SK-N-SH treated with all-trans-retinoic acid at 6 μM for 48 hours (cell line): Measurements from ENCODE around the gene CDC42BPB.

ENCODE experiments used
- ATAC-seq: fragments of 200-7000 bp; cut with Tn5 transposase; 3 replicates; pipeline ENCODE4 v1.9.1; 2020; ENCODE audit warnings: mild to moderate bottlenecking, moderate library complexity
- ARNTL ChIP-seq: fragments of 450-650 bp; formaldehyde crosslinking; IDR thresholded peaks from 2 replicates; pipeline ENCODE4 v1.5.0; 2020; ENCODE audit warnings: low read depth, mild to moderate bottlenecking, moderate library complexity, borderline replicate concordance
- BACH2 ChIP-seq: fragments of 250-450 bp; sonication (Bioruptor Pico); IDR thresholded peaks from 2 replicates; pipeline ENCODE4 v1.9.0; 2021; ENCODE audit warnings: mild to moderate bottlenecking, borderline replicate concordance
- CSDC2 ChIP-seq: fragments of 250-450 bp; sonication (Bioruptor Pico); IDR thresholded peaks from 2 replicates; pipeline ENCODE4 v1.5.0; 2020; ENCODE audit warnings: mild to moderate bottlenecking, moderate library complexity
- CSRNP3 ChIP-seq: fragments of 250-450 bp; sonication (Bioruptor Pico); IDR thresholded peaks from 2 replicates; pipeline ENCODE4 v1.5.1; 2021; ENCODE audit warnings: mild to moderate bottlenecking, moderate library complexity
- ESRRG ChIP-seq: fragments of 250-450 bp; sonication (Bioruptor Pico); IDR thresholded peaks from 2 replicates; pipeline ENCODE4 v1.6.1; 2021; ENCODE audit warnings: mild to moderate bottlenecking
- GLIS3 ChIP-seq: fragments of 250-450 bp; sonication (Bioruptor Pico); IDR thresholded peaks from 2 replicates; pipeline ENCODE4 v1.5.0; 2020; ENCODE audit warnings: mild to moderate bottlenecking, moderate library complexity
- ISL1 ChIP-seq: fragments of 250-450 bp; sonication (Bioruptor Pico); IDR thresholded peaks from 2 replicates; pipeline ENCODE4 v2.1.2; 2022; ENCODE audit warnings: mild to moderate bottlenecking, moderate library complexity
- OSR1 ChIP-seq: fragments of 250-450 bp; sonication (Bioruptor Pico); IDR thresholded peaks from 2 replicates; pipeline ENCODE4 v1.8.0; 2022; ENCODE audit warnings: moderate library complexity, mild to moderate bottlenecking, inconsistent platforms
- PATZ1 ChIP-seq: fragments of 250-450 bp; sonication (Bioruptor Pico); IDR thresholded peaks from 2 replicates; pipeline ENCODE4 v1.8.0; 2020; ENCODE audit warnings: mild to moderate bottlenecking, moderate library complexity, borderline replicate concordance
- POU6F1 ChIP-seq: fragments of 250-450 bp; sonication (Bioruptor Pico); IDR thresholded peaks from 2 replicates; pipeline ENCODE4 v1.8.0; 2021; ENCODE audit warnings: low read depth, mild to moderate bottlenecking, moderate library complexity, borderline replicate concordance
- PPARA ChIP-seq: fragments of 250-450 bp; sonication (Bioruptor Pico); IDR thresholded peaks from 2 replicates; pipeline ENCODE4 v1.5.0; 2020; ENCODE audit warnings: mild to moderate bottlenecking, borderline replicate concordance
- RARB ChIP-seq: fragments of 250-450 bp; sonication (Bioruptor Pico); IDR thresholded peaks from 2 replicates; pipeline ENCODE4 v1.8.0; 2021; ENCODE audit warnings: mild to moderate bottlenecking, moderate library complexity
- TCF4 ChIP-seq: fragments of 250-450 bp; sonication (Bioruptor Pico); IDR thresholded peaks from 2 replicates; pipeline ENCODE4 v1.8.0; 2021; ENCODE audit warnings: mild to moderate bottlenecking, moderate library complexity, borderline replicate concordance
- TOX ChIP-seq: fragments of 250-450 bp; sonication (Bioruptor Pico); IDR thresholded peaks from 2 replicates; pipeline ENCODE4 v1.8.0; 2021; ENCODE audit warnings: mild to moderate bottlenecking, moderate library complexity, borderline replicate concordance
- TSHZ2 ChIP-seq: fragments of 250-450 bp; sonication (Bioruptor Pico); IDR thresholded peaks from 2 replicates; pipeline ENCODE4 v1.5.0; 2020; ENCODE audit warnings: mild to moderate bottlenecking, moderate library complexity
- ZC3H10 ChIP-seq: fragments of 250-450 bp; sonication (Bioruptor Pico); IDR thresholded peaks from 2 replicates; pipeline ENCODE4 v1.5.1; 2021; ENCODE audit warnings: mild to moderate bottlenecking, moderate library complexity
- ZFP30 ChIP-seq: fragments of 450-650 bp; formaldehyde crosslinking; IDR thresholded peaks from 2 replicates; pipeline ENCODE4 v1.5.0; 2022; ENCODE audit warnings: mild to moderate bottlenecking, moderate library complexity
- ZNF565 ChIP-seq: fragments of 450-650 bp; formaldehyde crosslinking; conservative IDR thresholded peaks from 2 replicates; pipeline ENCODE4 v1.5.0; 2020; ENCODE audit warnings: low read depth, mild to moderate bottlenecking, moderate library complexity
- ZNF70 ChIP-seq: fragments of 450-650 bp; formaldehyde crosslinking; IDR thresholded peaks from 2 replicates; pipeline ENCODE4 v1.5.0; 2020; ENCODE audit warnings: mild to moderate bottlenecking, moderate library complexity
- ZNF8 ChIP-seq: fragments of 450-650 bp; formaldehyde crosslinking; IDR thresholded peaks from 2 replicates; pipeline ENCODE4 v1.5.0; 2020; ENCODE audit warnings: mild to moderate bottlenecking, moderate library complexity
- TF ChIP-seq, protein P1 (sequence below): fragments of 250-450 bp; sonication (Bioruptor Pico); IDR thresholded peaks from 2 replicates; pipeline ENCODE4 v1.5.1; 2020; ENCODE audit warnings: low read depth, mild to moderate bottlenecking, moderate library complexity

Gene CDC42BPB

DNA sequence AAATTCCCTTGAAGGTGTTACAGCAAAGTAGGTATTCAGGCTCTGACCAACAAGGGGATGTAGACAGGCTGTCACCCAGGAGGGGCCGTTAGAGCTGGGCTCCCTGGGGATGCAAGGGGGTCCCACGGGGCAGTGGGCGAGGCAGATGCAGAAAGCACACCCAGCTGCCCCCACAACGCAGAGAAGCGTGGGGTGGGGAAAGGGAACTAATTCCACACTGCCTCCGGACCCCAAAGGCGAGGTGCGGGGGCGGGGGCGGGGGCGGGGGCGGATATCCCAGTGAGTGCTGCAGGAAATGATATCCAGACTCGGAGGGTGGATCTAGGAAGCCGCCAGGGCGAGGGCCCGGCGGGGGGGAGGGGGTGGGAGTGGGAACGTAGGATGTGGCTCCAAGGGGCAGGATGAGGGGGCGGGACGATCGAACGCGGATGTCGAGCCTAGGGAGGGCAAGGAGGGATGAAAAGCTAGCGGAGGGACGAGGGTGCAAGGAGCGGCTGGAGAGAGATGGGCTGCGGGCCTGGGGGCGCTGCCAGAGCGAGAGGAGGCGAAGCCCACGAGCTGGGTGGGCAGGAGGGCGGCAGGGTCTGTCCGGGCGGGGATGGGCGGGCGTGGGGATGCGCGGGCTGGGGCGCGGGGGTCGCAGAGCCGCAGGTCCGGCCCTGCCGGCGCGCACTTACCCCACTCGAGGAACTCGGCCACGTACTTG lies 874 bp downstream of the CDC42BPB start:
- TF ChIP-seq TCF4 (no peak), OSR1 (CRISPR knock-in tag) (no peak), TSHZ2 (CRISPR knock-in tag) (no peak), ESRRG (CRISPR knock-in tag) (no peak), ISL1 (CRISPR knock-in tag) (no peak), CSDC2 (CRISPR knock-in tag) (no peak), PPARA (CRISPR knock-in tag) (no peak), ZNF70 (no peak), RARB (CRISPR knock-in tag) (no peak), ZC3H10 (CRISPR knock-in tag) (no peak), ZNF565 (CRISPR knock-in tag) (no peak)
- ATAC-seq, result peak; percentile 75

DNA sequence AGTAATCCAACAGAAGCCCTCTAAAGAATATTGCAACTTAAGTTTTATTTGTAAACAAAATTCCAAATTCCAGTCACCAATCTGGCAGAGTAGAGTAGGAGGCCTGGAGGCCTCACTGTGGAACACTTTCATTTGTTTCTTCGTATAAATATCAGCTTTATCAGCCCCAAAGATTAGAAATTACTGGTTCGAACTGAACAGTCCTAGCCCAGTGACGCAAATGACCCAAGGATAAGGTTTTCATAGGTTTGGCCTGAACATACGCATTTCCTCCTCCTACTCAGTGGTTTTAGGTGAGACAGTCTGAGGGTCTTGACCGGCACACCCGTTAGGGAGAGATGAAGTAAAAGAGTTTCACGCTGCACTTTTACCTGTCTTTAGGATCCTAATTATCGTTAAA lies 1.7 kb downstream of the CDC42BPB start:
- TF ChIP-seq, protein P1, sequence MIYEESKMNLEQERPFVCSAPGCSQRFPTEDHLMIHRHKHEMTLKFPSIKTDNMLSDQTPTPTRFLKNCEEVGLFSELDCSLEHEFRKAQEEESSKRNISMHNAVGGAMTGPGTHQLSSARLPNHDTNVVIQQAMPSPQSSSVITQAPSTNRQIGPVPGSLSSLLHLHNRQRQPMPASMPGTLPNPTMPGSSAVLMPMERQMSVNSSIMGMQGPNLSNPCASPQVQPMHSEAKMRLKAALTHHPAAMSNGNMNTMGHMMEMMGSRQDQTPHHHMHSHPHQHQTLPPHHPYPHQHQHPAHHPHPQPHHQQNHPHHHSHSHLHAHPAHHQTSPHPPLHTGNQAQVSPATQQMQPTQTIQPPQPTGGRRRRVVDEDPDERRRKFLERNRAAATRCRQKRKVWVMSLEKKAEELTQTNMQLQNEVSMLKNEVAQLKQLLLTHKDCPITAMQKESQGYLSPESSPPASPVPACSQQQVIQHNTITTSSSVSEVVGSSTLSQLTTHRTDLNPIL (CRISPR knock-in tag), result no peak
- TF ChIP-seq ZC3H10 (CRISPR knock-in tag), result no peak
- no peak for TF ChIP-seq ZFP30 (CRISPR knock-in tag)
- no peak for TF ChIP-seq GLIS3 (CRISPR knock-in tag)
- TF ChIP-seq ZNF70, result no peak
- no peak for TF ChIP-seq ISL1 (CRISPR knock-in tag)
- no peak for TF ChIP-seq CSRNP3
- no peak for TF ChIP-seq ZNF8 (CRISPR knock-in tag)
- no peak for TF ChIP-seq TOX
- TF ChIP-seq POU6F1 (CRISPR knock-in tag), result no peak
- no peak for TF ChIP-seq RARB (CRISPR knock-in tag)
- no peak for TF ChIP-seq TCF4
- TF ChIP-seq CSDC2 (CRISPR knock-in tag), result no peak
- TF ChIP-seq TSHZ2 (CRISPR knock-in tag), result no peak
- no peak for ATAC-seq

GRCh38 chr14:103052407-103052806 lies 4.9 kb downstream of the CDC42BPB start:
- no peak for ATAC-seq
- TF ChIP-seq PATZ1 (CRISPR knock-in tag) (no peak), ZFP30 (CRISPR knock-in tag) (no peak), ZNF565 (CRISPR knock-in tag) (no peak), ESRRG (CRISPR knock-in tag) (no peak), CSDC2 (CRISPR knock-in tag) (no peak), ARNTL (CRISPR knock-in tag) (no peak), GLIS3 (CRISPR knock-in tag) (no peak), BACH2 (CRISPR knock-in tag) (no peak), ISL1 (CRISPR knock-in tag) (no peak), OSR1 (CRISPR knock-in tag) (no peak)
- TF ChIP-seq, protein P1 (CRISPR knock-in tag), result no peak
